Loucy (cell line): Measurements from ENCODE around the gene ZSWIM5.

Source experiments
- H2AFZ ChIP-seq: fragments of 200-600 bp; sonication (generic); 2 replicates; pipeline ENCODE4 v1.6.0; 2016; ENCODE audit warnings: antibody characterized with exemption, mild to moderate bottlenecking, low read length, moderate library complexity
- H3F3A ChIP-seq: fragments of 200-600 bp; 2 replicates; pipeline ENCODE4 v1.6.0; 2016; ENCODE audit warnings: antibody characterized with exemption, low read depth, mild to moderate bottlenecking
- H3K27me3 ChIP-seq: fragments of 200-600 bp; sonication (generic); 2 replicates; pipeline ENCODE4 v1.6.1; 2014; ENCODE audit warnings: low read length, mild to moderate bottlenecking; ENCODE audit not compliant: insufficient read depth, poor library complexity, severe bottlenecking
- H3K36me3 ChIP-seq: fragments of 200-600 bp; sonication (generic); 2 replicates; pipeline ENCODE4 v1.6.1; 2016; ENCODE audit warnings: low read length; ENCODE audit not compliant: insufficient read depth
- H3K4me1 ChIP-seq: fragments of 200-600 bp; sonication (generic); 2 replicates; pipeline ENCODE4 v1.5.1; 2014; ENCODE audit warnings: low read length, mild to moderate bottlenecking; ENCODE audit not compliant: insufficient read depth, poor library complexity, severe bottlenecking
- H3K4me2 ChIP-seq: fragments of 200-600 bp; sonication (generic); 2 replicates; pipeline ENCODE4 v1.6.0; 2014; ENCODE audit warnings: antibody characterized with exemption, low read length, low read depth, mild to moderate bottlenecking; ENCODE audit not compliant: poor library complexity, severe bottlenecking
- H3K4me3 ChIP-seq: fragments of 200-600 bp; sonication (generic); 2 replicates; pipeline ENCODE4 v1.5.1; 2014; ENCODE audit warnings: low read length, mild to moderate bottlenecking, mixed read lengths; ENCODE audit not compliant: poor library complexity, severe bottlenecking
- H3K79me2 ChIP-seq: fragments of 200-600 bp; sonication (generic); 2 replicates; pipeline ENCODE4 v1.6.1; 2014; ENCODE audit warnings: low read length; ENCODE audit not compliant: insufficient read depth
- H3K9ac ChIP-seq: fragments of 200-600 bp; sonication (generic); 2 replicates; pipeline ENCODE4 v1.6.0; 2014; ENCODE audit warnings: mild to moderate bottlenecking, low read depth, low read length, moderate library complexity; ENCODE audit not compliant: poor library complexity, severe bottlenecking
- H3K9me2 ChIP-seq: fragments of 200-600 bp; sonication (generic); replicated peaks from 2 replicates; pipeline ENCODE4 v1.6.1; 2016; ENCODE audit warnings: low read depth, low read length, mixed read lengths
- H3K9me3 ChIP-seq: fragments of 200-600 bp; sonication (generic); 2 replicates; pipeline ENCODE4 v1.6.1; 2014; ENCODE audit warnings: mild to moderate bottlenecking, antibody characterized with exemption, low read length, low read depth; ENCODE audit not compliant: insufficient read depth
- H4K20me1 ChIP-seq: fragments of 200-600 bp; sonication (generic); 2 replicates; pipeline ENCODE4 v1.6.0; 2014; ENCODE audit warnings: antibody characterized with exemption, low read length, mild to moderate bottlenecking; ENCODE audit not compliant: insufficient read depth, poor library complexity, severe bottlenecking
- EZH2phosphoT487 ChIP-seq: fragments of 200-600 bp; IDR thresholded peaks from 2 replicates; pipeline ENCODE4 v1.6.1; 2018; ENCODE audit warnings: antibody characterized with exemption, mild to moderate bottlenecking, moderate library complexity, borderline replicate concordance
- TF ChIP-seq, protein P1 (sequence below): fragments of 200-600 bp; sonication (generic); conservative IDR thresholded peaks from 2 replicates; pipeline ENCODE4 v1.5.1; 2014; ENCODE audit warnings: mild to moderate bottlenecking, antibody characterized with exemption, low read length

Gene ZSWIM5

GRCh38 chr1:45010855-45011811 is 195.3 kb downstream of the ZSWIM5 start, which contains the start of gene HECTD3:
TSS of gene HECTD3 (minus strand) at chr1:45011324. CDS start at chr1:45011257, 67 bp downstream.
- no peaks in the 10 kb centered on the region for H3K27me3 ChIP-seq
- H3K79me2 ChIP-seq: peaks cover 12% of the 10 kb centered on the region
- H3K9me3 ChIP-seq: no peaks in the 10 kb centered on the region
- H3K9me2 ChIP-seq: no peaks in the 10 kb centered on the region
- H3K4me3 ChIP-seq: peak within 1 kb of the TSS; percentile 86
- peaks cover 8% of the 10 kb centered on the region; the same call in 1 of the 2 replicates for H3K36me3 ChIP-seq
- peak within 1 kb of the TSS; percentile 98 for H2AFZ ChIP-seq
- peaks cover 33% of the 10 kb centered on the region for H3K4me1 ChIP-seq
- peak within 1 kb of the TSS; percentile 79 for H3K9ac ChIP-seq
- peak within 1 kb of the TSS; percentile 98 for H3K4me2 ChIP-seq
- no peak for TF ChIP-seq EZH2phosphoT487
- TF ChIP-seq, protein P1, sequence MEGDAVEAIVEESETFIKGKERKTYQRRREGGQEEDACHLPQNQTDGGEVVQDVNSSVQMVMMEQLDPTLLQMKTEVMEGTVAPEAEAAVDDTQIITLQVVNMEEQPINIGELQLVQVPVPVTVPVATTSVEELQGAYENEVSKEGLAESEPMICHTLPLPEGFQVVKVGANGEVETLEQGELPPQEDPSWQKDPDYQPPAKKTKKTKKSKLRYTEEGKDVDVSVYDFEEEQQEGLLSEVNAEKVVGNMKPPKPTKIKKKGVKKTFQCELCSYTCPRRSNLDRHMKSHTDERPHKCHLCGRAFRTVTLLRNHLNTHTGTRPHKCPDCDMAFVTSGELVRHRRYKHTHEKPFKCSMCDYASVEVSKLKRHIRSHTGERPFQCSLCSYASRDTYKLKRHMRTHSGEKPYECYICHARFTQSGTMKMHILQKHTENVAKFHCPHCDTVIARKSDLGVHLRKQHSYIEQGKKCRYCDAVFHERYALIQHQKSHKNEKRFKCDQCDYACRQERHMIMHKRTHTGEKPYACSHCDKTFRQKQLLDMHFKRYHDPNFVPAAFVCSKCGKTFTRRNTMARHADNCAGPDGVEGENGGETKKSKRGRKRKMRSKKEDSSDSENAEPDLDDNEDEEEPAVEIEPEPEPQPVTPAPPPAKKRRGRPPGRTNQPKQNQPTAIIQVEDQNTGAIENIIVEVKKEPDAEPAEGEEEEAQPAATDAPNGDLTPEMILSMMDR: no peak
- no peaks in the 10 kb centered on the region for H3F3A ChIP-seq
- H4K20me1 ChIP-seq: no peaks in the 10 kb centered on the region

DNA sequence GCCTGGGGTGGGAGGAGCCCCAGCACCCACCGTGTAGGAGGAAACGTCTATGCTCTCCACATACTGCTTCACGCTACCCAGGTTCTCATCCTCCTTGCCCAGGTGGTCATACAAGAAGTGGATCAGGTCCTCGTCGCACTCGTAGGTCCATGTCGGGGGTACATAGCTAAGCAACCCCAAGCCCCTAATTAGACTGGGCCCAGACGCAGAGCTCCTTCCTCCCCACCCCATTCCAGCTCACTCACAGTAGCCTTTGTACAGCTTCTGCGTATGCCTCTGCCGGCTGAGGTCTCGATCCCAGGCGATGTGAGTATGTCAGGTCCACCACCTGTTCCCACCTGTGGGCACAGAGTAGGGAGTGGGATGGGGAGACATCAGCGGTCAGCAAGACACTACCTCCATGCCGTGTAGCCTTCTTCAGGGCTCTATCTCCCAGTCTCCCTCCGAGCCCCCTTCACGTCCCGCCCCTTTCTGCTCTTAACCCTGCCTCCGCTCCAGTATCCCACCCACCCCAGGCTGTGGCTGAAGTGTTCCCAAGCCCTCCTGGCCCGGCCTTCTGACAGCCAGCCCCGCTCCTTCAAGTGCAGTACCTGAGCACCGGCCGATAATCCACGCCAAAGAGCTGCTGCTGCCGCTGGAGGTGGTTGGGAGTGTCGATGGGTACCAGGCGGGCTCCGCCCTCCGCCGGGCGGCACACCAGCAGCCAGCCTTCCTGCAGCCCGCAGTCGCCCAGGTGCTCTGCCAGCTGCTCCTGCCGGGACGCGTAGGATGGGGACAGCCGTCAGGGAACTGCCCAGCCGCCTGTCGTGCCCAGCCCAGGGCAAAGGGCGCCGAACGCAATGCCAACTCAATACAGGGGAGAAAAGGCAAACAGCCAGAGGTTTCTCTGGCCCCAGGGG is 196.2 kb downstream of the ZSWIM5 start:
- Histone ChIP-seq H3K36me3 (peaks cover 8% of the 10 kb centered on the region; the same call in 1 of the 2 replicates), H2AFZ (peak overlapping the region; percentile 98), H3K9ac (peak overlapping the region; percentile 70), H3K4me1 (peaks cover 33% of the 10 kb centered on the region), H3K79me2 (peaks cover 12% of the 10 kb centered on the region), H4K20me1 (no peaks in the 10 kb centered on the region), H3K9me2 (no peaks in the 10 kb centered on the region), H3F3A (no peaks in the 10 kb centered on the region), H3K27me3 (no peaks in the 10 kb centered on the region), H3K4me3 (peak overlapping the region; percentile 86), H3K4me2 (peak overlapping the region; percentile 98), H3K9me3 (no peaks in the 10 kb centered on the region)
- TF ChIP-seq, protein P1: no peak
- no peak for TF ChIP-seq EZH2phosphoT487

DNA sequence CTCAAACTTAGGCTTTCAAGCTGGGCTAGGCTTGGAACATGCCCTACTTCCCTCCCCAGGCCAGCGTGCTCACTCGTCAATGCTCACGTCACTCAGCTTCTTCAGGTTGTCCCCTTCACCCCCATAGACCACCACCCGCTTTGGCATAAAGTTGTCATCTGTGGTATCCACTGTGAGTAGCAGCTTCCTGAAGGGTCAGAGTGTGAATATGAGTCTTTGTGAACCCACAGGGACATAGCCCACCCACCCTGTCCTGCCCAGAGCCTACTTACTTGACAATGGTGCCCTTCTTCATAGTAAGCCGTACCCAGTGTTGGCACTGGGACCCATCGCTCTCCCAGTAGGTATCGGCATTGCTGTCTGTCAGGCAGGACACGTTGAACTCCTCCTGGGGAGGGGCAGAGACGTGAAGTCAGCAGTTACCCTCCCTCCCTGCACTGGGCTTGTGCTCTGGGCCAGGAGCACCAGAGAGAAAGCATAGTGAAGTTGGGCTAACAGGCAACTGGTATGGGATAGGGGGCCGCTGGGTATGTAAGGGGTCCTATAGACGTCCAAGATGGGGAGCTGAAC is 197.0 kb downstream of the ZSWIM5 start:
- Histone ChIP-seq H3K79me2 (peaks cover 12% of the 10 kb centered on the region), H3K9me3 (no peaks in the 10 kb centered on the region), H3K4me2 (peak overlapping the region; percentile 98), H3K4me3 (peak overlapping the region; percentile 86), H3K36me3 (peaks cover 13% of the 10 kb centered on the region; the same call in 1 of the 2 replicates), H3F3A (no peaks in the 10 kb centered on the region), H3K9me2 (no peaks in the 10 kb centered on the region), H2AFZ (no peak overlapping the region), H3K27me3 (no peaks in the 10 kb centered on the region), H3K9ac (no peak overlapping the region), H3K4me1 (peaks cover 33% of the 10 kb centered on the region), H4K20me1 (no peaks in the 10 kb centered on the region)
- TF ChIP-seq, protein P1: no peak
- TF ChIP-seq EZH2phosphoT487: no peak
